Ishikawa (cell line): ENCODE measurements around the gene GMDS.

Source experiments
- EP300 ChIP-seq: IDR thresholded peaks from 2 replicates; pipeline ENCODE4 v1.6.1; 2012; ENCODE audit warnings: borderline replicate concordance
- TF ChIP-seq, protein P1 (sequence below): IDR thresholded peaks from 2 replicates; pipeline ENCODE4 v1.6.1; 2012
- TF ChIP-seq, protein P2 (sequence below): IDR thresholded peaks from 2 replicates; pipeline ENCODE4 v1.6.1; 2012; ENCODE audit warnings: low read depth, mild to moderate bottlenecking

GRCh38 chr6:1611322-1611571 lies 634.2 kb downstream of the GMDS start:
- no peak for TF ChIP-seq EP300
- TF ChIP-seq, protein P1, sequence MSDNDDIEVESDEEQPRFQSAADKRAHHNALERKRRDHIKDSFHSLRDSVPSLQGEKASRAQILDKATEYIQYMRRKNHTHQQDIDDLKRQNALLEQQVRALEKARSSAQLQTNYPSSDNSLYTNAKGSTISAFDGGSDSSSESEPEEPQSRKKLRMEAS, result no peak
- TF ChIP-seq, protein P2, sequence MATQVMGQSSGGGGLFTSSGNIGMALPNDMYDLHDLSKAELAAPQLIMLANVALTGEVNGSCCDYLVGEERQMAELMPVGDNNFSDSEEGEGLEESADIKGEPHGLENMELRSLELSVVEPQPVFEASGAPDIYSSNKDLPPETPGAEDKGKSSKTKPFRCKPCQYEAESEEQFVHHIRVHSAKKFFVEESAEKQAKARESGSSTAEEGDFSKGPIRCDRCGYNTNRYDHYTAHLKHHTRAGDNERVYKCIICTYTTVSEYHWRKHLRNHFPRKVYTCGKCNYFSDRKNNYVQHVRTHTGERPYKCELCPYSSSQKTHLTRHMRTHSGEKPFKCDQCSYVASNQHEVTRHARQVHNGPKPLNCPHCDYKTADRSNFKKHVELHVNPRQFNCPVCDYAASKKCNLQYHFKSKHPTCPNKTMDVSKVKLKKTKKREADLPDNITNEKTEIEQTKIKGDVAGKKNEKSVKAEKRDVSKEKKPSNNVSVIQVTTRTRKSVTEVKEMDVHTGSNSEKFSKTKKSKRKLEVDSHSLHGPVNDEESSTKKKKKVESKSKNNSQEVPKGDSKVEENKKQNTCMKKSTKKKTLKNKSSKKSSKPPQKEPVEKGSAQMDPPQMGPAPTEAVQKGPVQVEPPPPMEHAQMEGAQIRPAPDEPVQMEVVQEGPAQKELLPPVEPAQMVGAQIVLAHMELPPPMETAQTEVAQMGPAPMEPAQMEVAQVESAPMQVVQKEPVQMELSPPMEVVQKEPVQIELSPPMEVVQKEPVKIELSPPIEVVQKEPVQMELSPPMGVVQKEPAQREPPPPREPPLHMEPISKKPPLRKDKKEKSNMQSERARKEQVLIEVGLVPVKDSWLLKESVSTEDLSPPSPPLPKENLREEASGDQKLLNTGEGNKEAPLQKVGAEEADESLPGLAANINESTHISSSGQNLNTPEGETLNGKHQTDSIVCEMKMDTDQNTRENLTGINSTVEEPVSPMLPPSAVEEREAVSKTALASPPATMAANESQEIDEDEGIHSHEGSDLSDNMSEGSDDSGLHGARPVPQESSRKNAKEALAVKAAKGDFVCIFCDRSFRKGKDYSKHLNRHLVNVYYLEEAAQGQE, result no peak
